Stimulated activated naive CD4-positive, alpha-beta T cell treated with Interleukin-2 at 50 U/mL for 16 hours (primary cell): ENCODE data around the gene IFRD1.

ENCODE experiments used
- DNase-seq: peaks from one replicate; lab custom pipeline; 2025; lab: John Stamatoyannopoulos, UW

IFRD1 gene, protein sequence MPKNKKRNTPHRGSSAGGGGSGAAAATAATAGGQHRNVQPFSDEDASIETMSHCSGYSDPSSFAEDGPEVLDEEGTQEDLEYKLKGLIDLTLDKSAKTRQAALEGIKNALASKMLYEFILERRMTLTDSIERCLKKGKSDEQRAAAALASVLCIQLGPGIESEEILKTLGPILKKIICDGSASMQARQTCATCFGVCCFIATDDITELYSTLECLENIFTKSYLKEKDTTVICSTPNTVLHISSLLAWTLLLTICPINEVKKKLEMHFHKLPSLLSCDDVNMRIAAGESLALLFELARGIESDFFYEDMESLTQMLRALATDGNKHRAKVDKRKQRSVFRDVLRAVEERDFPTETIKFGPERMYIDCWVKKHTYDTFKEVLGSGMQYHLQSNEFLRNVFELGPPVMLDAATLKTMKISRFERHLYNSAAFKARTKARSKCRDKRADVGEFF

DNA sequence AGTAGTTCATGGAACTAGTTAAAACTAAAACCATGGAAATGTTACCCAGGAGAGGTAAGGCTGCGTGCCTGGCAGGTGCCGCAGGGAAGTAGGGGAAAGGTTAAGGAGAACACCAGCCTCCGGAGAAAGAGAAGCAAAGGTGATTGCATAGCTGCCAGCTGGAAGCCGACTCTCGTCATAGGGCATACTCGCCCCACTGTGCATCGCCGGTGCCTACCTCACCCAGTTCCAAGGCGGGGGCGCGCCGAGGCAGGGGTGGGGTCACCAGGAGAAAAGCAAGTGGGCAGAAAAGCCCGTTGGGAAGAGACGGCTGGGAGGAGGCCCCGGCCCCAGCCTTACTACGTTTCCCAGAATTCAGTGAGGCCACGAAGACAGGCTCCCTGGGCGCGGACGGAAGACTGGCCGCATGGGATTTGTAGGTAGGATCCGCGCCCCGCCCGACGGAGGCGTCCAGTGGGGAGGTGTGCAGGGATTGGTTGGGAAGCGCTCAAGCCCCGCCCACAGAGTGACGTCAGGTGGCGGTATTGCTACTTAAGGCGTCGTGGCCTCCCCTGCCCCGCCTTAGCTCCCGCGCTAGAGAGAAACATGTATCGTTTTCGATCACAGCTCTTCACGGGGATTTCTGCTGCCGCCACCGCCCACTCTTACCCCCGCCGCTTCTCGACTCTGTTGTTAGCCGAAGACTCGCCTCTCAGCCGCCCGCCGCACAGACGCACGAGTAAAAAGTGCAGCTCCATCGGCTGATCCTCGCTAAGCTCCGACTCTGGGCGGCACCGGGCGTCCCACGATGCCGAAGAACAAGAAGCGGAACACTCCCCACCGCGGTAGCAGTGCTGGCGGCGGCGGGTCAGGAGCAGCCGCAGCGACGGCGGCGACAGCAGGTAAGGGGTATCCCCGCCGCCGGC, at the start of gene IFRD1:
Gene IFRD1, plus strand, starts transcription at position 559 of the 905 bp plus-strand sequence. Its CDS starts 229 bp downstream, at position 788.
- peak; percentile 97 for DNase-seq

DNA sequence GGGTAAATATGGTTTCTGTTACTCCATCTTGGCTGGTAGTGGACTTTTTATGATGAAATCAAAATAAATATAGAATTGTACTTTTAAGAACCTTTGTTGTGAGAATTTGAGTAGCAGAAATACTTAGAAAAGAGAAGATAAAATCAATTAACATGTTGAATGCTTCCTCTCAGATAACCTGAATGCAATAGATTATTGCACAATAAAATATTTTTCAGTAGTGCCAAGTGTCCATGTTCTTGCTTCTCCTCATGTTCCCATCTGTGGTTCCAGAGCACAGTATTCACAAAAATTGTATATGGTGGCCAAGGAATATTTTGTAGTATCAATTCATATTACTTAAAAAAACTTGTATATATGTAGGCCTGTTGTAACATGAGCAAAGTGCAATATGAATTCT, 45.9 kb upstream of the IFRD1 start:
- DNase-seq: no peak

DNA sequence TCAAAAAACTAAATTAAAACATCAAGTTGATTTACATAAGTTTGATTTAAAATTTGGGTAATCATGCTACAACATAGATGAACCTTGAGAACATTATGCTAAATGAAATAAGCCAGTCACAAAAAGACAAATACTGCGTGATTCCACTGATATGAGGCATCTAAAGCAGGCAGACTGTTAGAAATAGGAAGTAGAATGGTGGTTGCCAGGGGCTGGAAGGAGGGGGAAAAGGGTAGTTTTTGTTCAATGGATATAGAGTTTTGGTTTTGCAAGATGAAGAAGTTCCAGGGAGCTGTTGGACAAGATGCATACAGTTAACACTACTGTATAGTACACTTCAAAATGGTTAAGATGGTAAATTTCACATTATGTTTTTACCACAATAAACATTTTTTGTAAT, 45.0 kb upstream of the IFRD1 start:
- DNase-seq: no peak

DNA sequence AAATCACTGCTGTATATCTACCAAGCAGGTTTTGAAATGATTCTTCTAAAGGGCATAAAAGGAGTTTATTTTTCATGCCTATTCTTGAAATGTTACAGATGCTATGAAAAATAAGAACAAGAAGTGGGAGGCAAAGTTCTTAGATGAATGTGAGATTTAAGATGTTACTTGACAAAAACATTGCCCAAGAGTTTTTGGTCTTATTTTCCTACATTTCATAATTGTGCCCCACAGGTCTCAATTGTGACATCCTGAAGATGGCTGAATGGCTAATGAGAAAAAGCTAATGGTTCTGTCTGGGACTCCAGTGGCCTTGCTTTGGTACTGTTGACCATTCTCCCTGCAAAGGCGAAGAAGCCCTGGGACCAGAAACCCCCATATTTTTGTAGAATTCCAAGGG, 43.0 kb upstream of the IFRD1 start:
- no peak for DNase-seq

DNA sequence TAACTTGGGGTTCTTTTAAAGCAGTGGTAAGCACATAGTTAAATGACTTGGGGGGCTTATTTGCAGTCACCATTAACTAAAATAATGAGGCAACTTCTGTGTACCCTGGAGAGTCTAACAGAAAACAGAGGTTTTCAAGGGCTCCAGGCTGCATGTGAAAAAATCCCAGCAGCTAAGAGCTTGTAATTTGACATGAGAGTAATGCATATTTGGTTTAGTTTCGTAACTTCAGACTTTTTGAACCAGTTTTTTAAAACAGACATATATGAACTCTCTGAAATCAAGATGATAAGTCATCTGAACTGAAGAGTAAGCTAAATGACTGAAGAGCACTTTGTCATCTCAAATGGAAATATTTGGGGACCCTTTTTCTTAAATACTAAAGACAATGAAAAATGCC, 40.2 kb upstream of the IFRD1 start:
- DNase-seq: no peak

DNA sequence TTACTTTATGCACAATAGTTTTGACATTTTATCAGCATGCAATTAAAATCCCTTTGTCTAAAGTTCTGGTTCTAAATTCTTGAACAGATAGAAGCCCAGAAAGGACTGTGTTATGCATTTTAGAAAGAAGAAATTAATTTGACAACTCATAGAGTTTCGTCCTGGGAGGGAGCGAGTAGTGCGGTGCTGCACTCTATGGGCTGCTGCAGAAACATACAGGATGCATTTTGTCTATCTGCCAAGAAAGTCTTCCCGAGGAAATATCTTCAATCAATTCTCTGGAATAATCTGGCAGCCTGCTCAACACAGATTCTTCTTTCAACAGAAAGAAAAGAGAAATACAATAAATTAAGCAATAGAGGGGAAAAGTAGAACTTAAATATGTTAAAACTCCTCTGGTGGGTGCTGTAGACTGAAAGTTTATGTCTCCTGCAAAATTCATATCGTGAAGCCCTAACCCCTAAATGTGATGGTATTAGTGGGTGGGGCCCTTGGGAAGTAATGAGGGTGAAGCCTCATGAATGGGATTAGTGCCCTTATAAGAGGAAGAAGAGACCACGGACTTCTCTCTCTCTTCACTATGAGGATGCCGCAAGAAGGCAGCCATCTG, 39.0 kb upstream of the IFRD1 start:
- no peak for DNase-seq

DNA sequence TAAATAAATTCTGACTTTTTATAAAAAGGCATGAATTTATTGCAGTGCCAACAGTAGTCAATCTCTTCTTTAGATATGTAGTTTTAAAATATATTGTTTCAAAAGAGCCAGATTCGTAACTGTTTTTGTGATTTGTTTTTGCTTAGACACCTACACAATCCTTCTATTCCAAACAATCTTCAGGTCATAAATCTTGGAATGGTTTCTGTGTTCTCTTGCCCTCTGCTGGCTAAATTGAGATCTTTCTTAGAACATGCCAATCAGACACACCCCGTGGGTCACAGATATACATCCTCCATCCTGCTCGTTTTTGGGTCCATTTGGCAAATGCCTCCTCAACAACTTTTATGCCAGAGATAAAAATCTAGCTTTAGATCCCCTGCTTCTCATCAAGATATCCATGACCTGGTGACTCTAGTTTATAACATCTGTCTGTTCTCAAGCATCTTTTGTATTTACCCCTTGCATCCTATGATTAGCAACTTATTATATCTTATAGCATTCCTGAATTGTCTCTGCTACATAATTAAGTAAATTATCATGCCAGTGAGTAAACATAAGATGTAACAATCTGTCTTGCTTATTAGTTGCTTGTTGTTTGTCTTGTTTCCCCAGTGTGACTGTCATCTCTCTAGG, 35.3 kb upstream of the IFRD1 start:
- DNase-seq: no peak

DNA sequence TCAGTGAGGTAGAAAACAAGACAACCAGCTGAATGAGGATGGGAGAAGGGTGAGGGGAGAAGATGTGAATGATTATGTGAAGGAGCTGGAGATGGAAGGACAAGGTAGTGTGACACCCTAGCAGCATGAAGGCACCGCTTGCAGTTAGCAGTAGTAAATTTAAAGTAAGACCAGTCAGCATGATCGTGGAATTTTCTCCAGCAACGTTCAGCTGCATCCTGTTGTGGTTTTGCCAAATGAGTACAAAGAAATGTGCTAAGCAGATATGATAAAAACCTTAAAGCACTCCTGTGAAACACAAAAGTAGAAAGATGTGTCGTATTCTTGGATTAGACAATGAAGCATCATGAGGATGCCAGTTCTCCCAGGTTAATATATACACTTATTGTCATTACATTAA, 34.1 kb upstream of the IFRD1 start:
- no peak for DNase-seq

DNA sequence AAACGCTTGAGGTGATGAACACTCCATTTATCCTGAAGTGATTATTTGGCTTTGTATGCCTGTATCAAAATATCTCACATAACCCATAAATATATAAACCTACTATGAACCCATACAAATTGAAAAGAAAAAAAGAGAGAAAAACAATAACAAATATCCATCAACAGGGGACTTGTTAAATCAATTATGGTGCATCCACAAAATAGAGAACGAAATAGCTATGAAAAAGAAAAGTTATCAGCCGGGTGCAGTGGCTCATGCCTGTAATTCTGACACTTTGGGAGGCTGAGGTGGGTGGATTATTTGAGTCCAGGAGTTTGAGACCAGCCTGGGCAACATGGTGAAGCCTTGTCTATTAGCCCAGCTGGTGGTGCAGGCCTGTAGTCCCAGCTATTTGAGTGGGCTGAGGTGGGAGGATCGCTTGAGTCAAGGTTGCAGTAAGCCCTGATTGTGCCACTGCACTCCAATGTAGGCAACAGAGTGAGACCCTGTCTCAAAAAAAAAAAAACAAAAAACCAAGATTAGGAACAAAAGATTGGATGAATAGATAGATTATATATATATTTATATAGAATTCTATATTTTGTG, 30.6 kb upstream of the IFRD1 start:
- no peak for DNase-seq

DNA sequence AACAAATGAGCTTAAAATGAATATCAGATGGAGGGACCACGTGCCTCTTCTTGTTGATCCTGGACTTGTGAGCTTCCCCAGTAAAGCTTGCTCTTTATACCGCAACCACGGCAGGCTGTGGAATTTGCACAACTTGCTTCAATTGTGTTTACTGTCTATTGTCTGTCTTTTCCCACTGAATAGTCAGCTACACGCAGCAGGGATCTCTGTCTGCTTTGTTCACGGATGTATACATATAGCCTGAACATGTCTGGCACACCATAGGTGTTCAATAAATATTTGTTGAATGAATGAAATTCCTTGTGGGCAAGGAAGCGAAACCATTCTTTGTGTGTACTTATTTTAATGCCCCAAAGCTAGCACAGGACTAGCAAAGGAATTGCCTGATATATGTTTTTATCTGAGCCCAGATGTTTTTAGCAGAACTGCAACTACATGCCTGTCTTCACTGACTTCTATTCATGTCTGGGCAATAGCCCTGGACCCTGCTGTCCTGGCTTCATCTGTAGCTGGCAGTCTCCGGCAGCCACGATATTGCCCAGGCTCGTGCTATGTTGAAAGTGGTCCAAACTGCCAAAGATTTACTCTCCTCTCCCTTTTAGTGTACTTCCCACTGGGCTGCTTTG, 29.9 kb upstream of the IFRD1 start:
- DNase-seq: no peak

DNA sequence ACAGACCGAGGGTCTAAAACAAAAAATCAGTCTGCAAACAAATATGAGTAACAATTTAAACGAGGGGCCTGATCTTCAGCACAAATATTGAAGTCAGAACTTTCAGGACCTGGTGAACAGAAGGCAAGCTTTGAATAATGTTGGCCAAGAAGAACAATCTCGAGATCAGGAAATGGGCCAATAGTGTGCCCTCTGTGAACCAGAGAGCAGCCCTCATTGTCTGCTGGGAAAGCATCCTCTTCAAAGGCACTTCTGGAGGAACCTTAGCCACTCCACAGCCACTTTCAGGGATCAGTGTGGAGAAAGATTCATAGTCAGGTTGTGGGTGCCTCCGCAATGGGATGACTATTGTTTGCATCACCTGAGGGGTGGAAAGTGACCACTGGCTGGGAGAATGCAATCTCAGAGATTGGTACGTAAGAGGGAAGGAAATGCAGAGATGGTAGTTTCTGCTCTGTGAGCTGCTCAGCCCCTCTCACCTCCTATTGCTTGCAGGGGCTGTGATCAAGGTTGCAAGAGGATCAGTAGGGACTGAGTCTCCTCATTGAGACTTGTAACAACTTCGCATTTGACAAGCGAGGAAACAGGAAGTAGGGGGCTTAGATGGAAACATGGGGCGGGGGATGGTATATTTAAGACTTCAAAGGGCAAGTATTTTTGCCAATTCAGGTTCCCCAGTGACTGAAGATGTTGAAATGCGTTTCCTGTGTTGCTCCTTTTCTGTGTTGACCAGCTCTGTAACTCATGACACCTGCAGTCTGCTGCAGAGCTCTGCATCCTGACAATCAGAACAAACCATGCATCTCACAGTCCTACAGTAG, 28.4 kb upstream of the IFRD1 start:
- DNase-seq: no peak

DNA sequence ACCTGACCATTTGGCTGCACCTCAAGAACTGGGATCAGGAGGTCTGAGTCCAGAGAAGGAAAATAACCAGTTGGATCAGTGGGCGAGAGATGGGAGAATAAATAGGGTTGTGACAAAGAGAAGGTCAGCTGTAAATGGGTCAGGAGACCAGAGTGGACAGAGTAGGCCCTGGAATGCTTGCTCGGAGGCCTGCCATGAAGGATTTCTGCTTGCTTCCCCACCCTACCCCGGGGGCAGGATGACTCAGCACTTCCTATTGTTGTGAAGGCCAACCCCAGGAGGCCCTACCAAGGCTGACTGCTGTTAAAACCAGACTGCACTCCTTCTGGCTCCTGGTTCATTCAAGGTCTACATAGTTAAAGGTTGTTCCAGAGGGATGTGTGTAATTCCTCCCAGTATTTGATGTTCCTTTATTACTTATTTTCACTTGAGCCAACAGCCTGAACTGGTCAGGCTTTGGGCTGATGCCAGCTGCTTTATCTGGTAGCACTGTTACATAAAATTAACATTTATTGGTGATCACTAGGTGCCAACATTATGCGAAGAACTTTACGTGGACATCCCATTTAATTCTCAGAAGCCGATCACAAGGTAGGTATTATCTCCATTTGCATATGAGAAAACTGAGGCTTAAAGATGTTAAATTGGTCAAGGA, 27.3 kb upstream of the IFRD1 start:
- no peak for DNase-seq

DNA sequence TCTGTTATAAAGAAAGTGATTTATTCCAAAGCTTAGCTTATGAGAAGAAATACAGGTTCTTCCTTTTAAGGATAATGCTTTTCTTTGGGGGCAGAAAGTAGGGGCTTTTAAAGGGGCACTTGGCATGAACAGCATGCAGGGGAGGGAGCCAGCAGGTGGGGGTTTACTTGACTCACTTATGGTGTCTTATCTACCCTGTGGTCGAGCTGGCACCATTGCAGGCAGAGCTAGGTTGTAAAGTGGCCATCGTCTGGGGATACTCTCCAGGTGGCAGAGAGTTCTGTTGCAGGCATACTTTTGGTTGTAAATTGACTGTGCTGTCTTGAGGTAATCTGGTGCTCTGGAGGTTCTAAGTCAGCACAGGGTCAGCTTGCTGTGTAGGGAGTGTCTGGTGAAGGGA, 26.3 kb upstream of the IFRD1 start:
- no peak for DNase-seq

DNA sequence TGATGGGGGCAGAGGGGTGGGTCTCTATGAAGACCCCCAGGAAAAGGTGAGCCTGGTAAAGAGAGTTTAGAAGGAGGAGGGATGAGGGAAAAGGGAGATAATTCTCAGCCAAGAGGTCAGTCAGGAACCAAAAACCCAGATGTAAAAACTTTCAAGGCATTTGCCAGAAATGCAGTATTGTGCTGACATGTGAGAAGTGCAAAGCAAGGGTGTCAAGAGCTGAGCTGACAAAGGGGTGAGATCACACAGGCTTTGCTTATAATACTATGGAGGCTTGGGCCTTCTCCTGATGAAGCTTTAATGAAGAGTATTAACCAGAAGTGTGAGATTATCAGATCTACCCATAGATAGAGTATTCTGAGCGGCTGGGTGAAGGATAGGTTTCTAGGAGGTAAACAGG, 22.3 kb upstream of the IFRD1 start:
- no peak for DNase-seq

DNA sequence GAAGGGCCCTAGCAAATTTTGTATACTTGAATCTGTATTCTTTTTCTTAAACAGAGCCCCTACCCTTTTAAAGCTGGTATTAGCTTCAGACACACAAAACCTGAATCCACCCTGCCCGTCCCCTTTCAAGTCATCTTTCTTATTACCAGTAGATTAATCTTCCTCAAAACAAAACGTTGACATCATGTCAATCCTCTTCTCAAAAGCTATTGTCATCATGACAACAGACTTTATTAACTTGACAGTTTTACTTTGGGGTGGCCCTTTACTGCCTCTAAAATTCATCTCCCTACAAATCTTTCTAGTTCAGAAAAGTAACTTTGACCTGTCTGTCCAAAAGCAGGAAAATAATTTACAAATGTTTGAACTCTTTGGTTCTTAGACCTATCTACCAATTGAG, 21.5 kb upstream of the IFRD1 start:
- no peak for DNase-seq

DNA sequence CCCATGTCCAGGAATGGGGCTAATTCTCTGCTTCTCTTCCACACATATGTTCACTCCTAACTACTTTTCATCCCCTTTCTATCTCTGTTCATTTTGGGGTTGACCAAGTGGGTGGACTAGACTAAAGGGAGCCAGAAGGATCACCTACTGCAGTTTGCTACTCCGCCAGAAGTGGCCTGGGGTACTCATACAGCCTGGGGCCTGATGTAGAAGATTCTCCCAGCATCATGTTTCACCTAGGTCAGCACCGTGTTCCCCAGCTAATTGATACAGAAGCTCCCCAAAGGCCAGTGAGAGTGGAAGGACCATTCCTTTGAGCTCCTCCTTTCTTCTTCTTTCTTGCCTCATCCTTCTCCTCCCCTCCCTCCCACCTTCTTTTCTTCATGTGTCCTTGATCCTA, 19.6 kb upstream of the IFRD1 start:
- DNase-seq: no peak

DNA sequence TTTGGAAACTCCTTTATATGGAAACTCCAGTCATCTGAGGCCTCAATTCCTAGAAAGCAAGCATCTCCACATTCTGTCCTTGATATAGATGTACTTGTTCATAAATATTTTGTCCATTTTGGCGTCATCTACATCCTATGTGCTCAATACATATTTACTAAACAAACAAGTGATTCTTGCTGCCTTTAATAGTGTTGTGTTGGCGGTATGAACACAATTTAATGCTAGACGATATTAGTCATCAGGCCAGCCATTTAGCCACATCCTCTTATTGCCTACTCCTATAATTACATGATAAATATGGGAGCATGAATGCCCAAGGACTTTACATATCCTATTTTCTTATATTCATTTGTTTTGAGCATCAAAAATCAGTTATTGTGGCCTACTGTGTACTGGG, 18.5 kb upstream of the IFRD1 start:
- DNase-seq: no peak

DNA sequence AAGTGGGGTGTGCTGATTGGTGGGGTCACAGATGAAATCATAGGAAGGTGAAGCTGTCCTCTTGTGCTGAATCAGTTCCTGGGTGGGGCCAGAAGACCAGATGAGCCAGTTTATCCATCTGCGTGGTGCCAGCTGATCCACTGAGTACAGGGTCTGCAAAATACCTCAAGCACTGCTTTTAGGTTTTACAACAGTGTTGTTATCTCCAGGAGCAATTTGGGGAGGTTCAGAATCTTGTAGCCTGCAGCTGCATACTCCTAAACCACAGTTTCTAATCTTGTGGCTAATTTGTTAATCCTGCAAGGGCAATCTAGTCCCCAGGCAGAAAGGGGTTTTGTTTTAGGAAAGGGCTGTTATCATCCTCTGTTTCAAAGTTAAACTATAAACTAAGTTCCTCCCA, 17.0 kb upstream of the IFRD1 start:
- no peak for DNase-seq

DNA sequence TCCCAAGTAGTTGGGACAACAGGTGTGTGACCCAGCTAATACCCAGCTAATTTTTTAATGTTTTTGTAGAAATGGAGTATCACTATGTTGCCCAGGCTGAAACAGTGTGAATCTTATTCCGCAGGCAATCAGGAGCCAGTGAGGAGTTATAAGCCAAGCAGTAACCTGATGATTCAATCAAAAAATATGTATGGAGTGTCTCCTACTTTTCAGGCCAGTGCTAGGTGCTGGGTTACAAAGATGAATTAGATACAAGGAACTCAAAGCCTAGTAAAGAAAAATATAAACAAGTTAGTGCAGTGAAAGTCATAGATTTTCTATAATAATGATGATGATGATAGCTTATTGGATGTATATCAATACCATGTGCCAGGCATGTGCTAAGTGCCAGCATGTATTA, 13.2 kb upstream of the IFRD1 start:
- no peak for DNase-seq

DNA sequence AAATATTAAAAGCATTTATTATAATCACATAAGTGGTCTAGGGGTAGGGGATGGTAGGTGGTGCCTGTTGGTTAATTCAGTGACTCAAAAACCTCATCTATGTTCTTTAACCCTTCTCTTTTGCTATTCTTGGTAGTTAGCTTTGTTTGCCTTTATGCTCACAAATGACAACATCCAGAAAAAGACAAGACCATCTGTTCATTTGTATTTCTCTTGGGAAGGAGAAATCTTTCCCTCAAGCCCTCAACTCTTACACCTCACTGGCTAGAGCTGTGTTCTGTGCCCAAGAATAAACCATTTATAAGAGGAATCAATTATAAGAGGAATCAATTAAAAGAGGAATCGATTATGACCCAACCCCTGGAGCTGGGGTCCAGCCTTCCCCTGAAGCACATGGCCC, 10.8 kb upstream of the IFRD1 start:
- no peak for DNase-seq
